Naive B cell (primary cell): Measurements from ENCODE around the gene CPNE9. TPM values are rescaled to one million over a fixed set of nuclear protein-coding genes. Genes with fewer than 3 reads are reported as not detected.

Experiments
- ATAC-seq, 2 donors: fragments of 150-1000 bp; cut with Tn5 transposase; 2 replicates each; pipeline ENCODE4 v1.10.0; 2021; ENCODE audit warnings: low read depth in 2 of 2, mild to moderate bottlenecking in 2 of 2, moderate library complexity in 2 of 2
- DNase-seq: peaks from one replicate; pipeline ENCODE4 v3.0.0; 2022
- H3K27ac Mint-ChIP-seq, 6 donors: one replicate each; pipeline ENCODE4 v1.8.0; 2020 to 2022; ENCODE audit warnings: mild to moderate bottlenecking in 6 of 6, mixed read lengths in 6 of 6, moderate library complexity in 5 of 6, inconsistent platforms in 2 of 6
- H3K27me3 Mint-ChIP-seq, 3 donors: one replicate each; pipeline ENCODE4 v1.8.0; 2021 to 2022; ENCODE audit warnings: mixed read lengths in 3 of 3, mild to moderate bottlenecking in 1 of 3
- H3K36me3 Mint-ChIP-seq, 2 donors: one replicate each; pipeline ENCODE4 v1.8.0; 2020 to 2022; ENCODE audit warnings: mixed read lengths in 2 of 2, inconsistent platforms in 1 of 2, mild to moderate bottlenecking in 1 of 2
- H3K4me1 Mint-ChIP-seq, 3 donors: one replicate each; pipeline ENCODE4 v1.8.0; 2020 to 2022; ENCODE audit warnings: mixed read lengths in 3 of 3, inconsistent platforms in 1 of 3, mild to moderate bottlenecking in 1 of 3, moderate library complexity in 1 of 3
- H3K4me3 Mint-ChIP-seq, 8 donors: one replicate each; pipeline ENCODE4 v1.8.0; 2020 to 2022; ENCODE audit warnings: mild to moderate bottlenecking in 8 of 8, mixed read lengths in 8 of 8, moderate library complexity in 8 of 8, inconsistent platforms in 2 of 8
- H3K9me3 Mint-ChIP-seq, 7 donors: one replicate each; pipeline ENCODE4 v1.8.0; 2020 to 2022; ENCODE audit warnings: mixed read lengths in 7 of 7, mild to moderate bottlenecking in 5 of 7, inconsistent platforms in 2 of 7, moderate library complexity in 1 of 7
- polyA plus RNA-seq, 6 donors: library from polyadenylated mRNA; unstranded; fragments of 300-500 nt; fragmentation: Illumina TruSeq; gene quantifications; one replicate each; pipeline ENCODE4 v1.2.3, GENCODE V29; 2021; ENCODE audit warnings: low read depth in 6 of 6

Gene CPNE9
- polyA plus RNA-seq: not detected

DNA sequence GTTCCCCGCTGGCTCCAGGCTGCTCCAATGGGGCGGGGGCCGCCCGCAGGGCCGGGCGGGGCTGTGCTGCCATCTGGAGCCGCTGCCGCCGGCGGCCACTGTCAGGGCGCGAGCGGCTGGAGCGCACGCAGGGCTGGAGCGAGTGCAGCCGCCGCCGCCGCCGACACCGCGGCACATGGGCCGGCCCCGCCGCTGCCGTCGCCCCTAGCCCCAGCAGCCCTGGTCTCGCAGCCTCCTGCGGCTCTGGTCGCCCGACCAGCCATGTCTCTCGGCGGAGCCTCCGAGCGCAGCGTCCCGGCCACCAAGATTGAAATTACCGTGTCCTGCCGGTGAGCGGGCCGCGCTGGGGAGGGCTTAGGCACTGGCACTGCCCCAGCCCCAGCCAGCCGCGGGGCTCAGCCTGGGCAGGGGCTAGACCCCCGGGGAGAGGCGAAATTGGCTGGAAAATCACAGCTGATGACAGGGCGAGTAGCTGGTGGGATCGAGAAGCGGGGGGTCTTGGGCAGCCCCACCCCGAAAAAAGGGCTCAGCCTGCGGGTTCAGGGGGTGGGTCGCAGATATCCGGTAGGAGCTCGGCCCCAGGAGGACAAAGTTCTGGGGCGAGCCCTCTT lies at the start of gene CPNE9:
Gene CPNE9 (plus strand): TSS at position 98 of the 611 bp plus-strand sequence. CDS start 164 bp downstream, at position 262.
- Mint-ChIP-seq H3K9me3 (peaks cover 0 to 6% (median 0%) of the 10 kb centered on the region in 7 donors), H3K4me1 (peaks cover 17 to 27% (median 20%) of the 10 kb centered on the region in 3 donors), H3K27ac (peak within 1 kb of the TSS in 1 of 6 donors; percentile 81), H3K27me3 (peaks cover 8 to 34% (median 23%) of the 10 kb centered on the region in 3 donors), H3K4me3 (peak within 1 kb of the TSS in 7 of 8 donors; percentile 43 to 86 (median 66)), H3K36me3 (peaks cover 21 to 38% of the 10 kb centered on the region in 2 donors)
- ATAC-seq: peak; percentile 39 to 51
- no peak for DNase-seq

DNA sequence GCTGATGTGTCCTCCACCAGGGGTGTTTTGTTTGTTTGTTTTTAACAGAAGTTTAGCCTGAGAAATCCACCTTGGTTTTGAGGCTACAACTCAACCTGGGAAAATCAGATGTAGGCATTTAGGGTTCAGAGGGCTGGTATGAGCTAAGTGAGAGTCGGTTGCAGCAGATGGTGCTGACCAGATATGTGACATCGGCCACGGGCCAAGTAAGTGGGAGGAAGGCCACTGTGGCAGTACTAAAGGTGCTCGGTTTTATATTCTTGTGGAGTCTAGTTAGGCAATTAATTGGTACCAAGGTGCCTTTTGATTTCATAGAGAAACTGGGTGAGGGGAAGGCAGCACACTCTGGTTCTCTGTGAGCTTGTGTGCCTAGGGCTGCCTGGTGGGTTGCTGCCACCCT lies 43.8 kb upstream of the CPNE9 start:
- Mint-ChIP-seq H3K4me3 (peak overlapping the region in 1 of 8 donors; percentile 29), H3K27me3 (no peaks in the 10 kb centered on the region), H3K27ac (no peak overlapping the region), H3K36me3 (peaks cover 19 to 34% of the 10 kb centered on the region in 2 donors), H3K9me3 (no peaks in the 10 kb centered on the region), H3K4me1 (peaks cover 22 to 44% (median 38%) of the 10 kb centered on the region in 3 donors)
- DNase-seq: no peak
- no peak for ATAC-seq

DNA sequence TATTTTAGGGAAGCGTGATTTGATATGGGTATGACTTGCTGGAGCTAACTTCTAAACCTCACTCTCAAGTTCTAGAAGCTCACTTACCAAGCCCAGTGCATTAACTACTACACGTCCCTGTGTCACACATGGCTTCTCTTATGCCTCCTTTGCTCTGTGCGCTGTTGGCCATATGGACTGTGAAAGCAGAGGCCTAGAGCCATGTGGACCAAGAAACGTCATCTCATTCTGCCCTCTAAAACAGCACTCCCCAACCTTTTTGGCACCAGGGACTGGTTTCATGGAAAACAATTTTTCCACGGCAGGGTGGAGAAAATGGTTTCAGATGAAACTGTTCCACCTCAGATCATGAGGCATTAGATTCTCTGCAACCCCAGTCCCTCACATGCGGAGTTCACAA lies 42.7 kb upstream of the CPNE9 start:
- H3K27ac Mint-ChIP-seq: no peak overlapping the region
- H3K4me1 Mint-ChIP-seq: peaks cover 22 to 38% (median 37%) of the 10 kb centered on the region in 3 donors

GRCh38 chr3:9664119-9664751 lies 39.4 kb upstream of the CPNE9 start:
- DNase-seq (no peak), ATAC-seq (no peak)
- H3K9me3 Mint-ChIP-seq: no peaks in the 10 kb centered on the region
- H3K4me1 Mint-ChIP-seq: peaks cover 12% of the 10 kb centered on the region in 3 donors
- peaks cover 31 to 49% of the 10 kb centered on the region in 2 donors for H3K36me3 Mint-ChIP-seq
- H3K4me3 Mint-ChIP-seq: no peak overlapping the region
- H3K27ac Mint-ChIP-seq: peak overlapping the region in 1 of 6 donors; percentile 40
- no peaks in the 10 kb centered on the region for H3K27me3 Mint-ChIP-seq

More for the DNA sequence above, 42.7 kb upstream of the CPNE9 start:
- Mint-ChIP-seq H3K9me3 (no peaks in the 10 kb centered on the region), H3K4me3 (no peak overlapping the region), H3K36me3 (peaks cover 19 to 35% of the 10 kb centered on the region in 2 donors), H3K27me3 (no peaks in the 10 kb centered on the region)
- no peak for ATAC-seq
- no peak for DNase-seq

DNA sequence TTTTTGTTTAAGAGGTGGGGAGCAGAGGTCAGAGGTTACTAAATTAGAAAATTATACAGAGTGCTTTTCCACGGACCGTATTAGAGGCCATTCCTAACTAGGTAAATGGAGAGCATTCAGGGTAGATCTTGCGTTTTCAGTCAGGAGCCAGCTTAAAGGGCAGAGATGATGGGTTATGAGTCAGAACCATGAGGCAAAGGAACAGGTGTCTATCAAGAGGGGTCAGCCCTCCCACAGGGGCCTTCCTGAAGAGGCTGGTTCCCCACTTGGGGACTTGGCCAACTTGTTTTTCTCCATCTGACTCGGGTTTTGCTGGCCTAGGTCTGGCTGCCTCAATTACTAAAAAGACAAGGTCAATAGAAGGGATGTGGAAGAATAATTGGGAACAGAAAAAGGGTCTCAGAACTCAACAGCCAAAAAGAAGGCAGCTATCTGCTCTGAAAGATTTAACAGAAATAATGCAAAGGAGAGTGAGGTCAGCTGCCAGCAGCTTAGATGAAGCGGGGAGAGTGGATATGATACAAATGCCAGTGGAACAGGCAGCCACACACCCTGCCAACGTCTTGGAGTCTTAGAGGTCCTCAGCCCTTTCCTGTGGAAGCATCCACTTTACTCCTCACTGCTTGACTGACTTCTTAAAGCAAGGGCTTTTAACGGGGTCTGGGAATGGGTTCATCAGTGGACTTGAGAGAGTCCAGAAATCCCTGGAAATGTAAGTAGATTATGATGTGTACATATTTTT lies 36.8 kb upstream of the CPNE9 start:
- Mint-ChIP-seq H3K27ac (peak overlapping the region in 1 of 6 donors; percentile 63), H3K4me3 (no peak overlapping the region), H3K36me3 (peaks cover 40 to 62% of the 10 kb centered on the region in 2 donors), H3K27me3 (no peaks in the 10 kb centered on the region), H3K4me1 (peaks cover 2 to 12% (median 9%) of the 10 kb centered on the region in 3 donors), H3K9me3 (no peaks in the 10 kb centered on the region)
- ATAC-seq: no peak
- no peak for DNase-seq

DNA sequence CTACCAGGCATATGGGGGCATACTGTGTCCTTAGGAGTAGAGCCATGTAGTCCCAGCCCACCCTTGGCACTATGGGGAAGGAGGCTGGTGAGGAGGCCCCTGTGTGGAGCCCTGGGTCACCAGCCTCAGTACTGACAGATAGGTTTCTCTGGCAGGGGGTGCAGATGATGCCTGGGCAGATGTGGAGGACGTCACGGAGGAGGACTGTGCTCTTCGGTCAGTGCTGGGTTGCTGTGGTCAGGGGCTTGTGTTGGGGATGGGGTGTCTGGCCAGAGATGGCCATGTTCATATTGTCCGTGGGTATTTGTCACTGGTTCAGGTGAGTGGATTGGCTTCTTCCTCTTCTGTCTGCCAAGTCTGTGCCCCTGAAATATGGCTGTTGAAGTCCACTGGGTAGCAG lies 34.4 kb upstream of the CPNE9 start:
- peak overlapping the region in 3 of 6 donors; percentile 53 to 94 (median 79) for H3K27ac Mint-ChIP-seq
- H3K4me3 Mint-ChIP-seq: no peak overlapping the region
- H3K27me3 Mint-ChIP-seq: no peaks in the 10 kb centered on the region
- no peaks in the 10 kb centered on the region for H3K9me3 Mint-ChIP-seq
- ATAC-seq (no peak), DNase-seq (no peak)
- peaks cover 46 to 55% of the 10 kb centered on the region in 2 donors for H3K36me3 Mint-ChIP-seq
- peaks cover 1 to 9% (median 7%) of the 10 kb centered on the region in 3 donors for H3K4me1 Mint-ChIP-seq

GRCh38 chr3:9669720-9670432 lies 33.8 kb upstream of the CPNE9 start:
- Mint-ChIP-seq H3K27ac (peak overlapping the region in 2 of 6 donors; percentile 62 to 94), H3K36me3 (peaks cover 42 to 49% of the 10 kb centered on the region in 2 donors), H3K4me1 (peaks cover 1 to 9% (median 7%) of the 10 kb centered on the region in 3 donors)

GRCh38 chr3:9673082-9673481 lies 30.6 kb upstream of the CPNE9 start:
- no peaks in the 10 kb centered on the region for H3K27me3 Mint-ChIP-seq
- no peak overlapping the region for H3K4me3 Mint-ChIP-seq
- no peak for DNase-seq
- H3K4me1 Mint-ChIP-seq: peaks cover 0 to 4% (median 0%) of the 10 kb centered on the region in 3 donors
- no peaks in the 10 kb centered on the region for H3K9me3 Mint-ChIP-seq
- H3K27ac Mint-ChIP-seq: no peak overlapping the region
- ATAC-seq: no peak
- peaks cover 49 to 50% of the 10 kb centered on the region in 2 donors for H3K36me3 Mint-ChIP-seq

More at GRCh38 chr3:9669720-9670432, 33.8 kb upstream of the CPNE9 start:
- ATAC-seq (no peak), DNase-seq (no peak)
- no peaks in the 10 kb centered on the region for H3K9me3 Mint-ChIP-seq
- H3K4me3 Mint-ChIP-seq: no peak overlapping the region
- no peaks in the 10 kb centered on the region for H3K27me3 Mint-ChIP-seq

GRCh38 chr3:9673752-9674151 lies 29.9 kb upstream of the CPNE9 start:
- Mint-ChIP-seq H3K4me1 (peaks cover 0 to 9% (median 0%) of the 10 kb centered on the region in 3 donors), H3K27ac (no peak overlapping the region), H3K36me3 (peaks cover 50 to 53% of the 10 kb centered on the region in 2 donors), H3K27me3 (no peaks in the 10 kb centered on the region), H3K9me3 (no peaks in the 10 kb centered on the region), H3K4me3 (no peak overlapping the region)
- no peak for DNase-seq
- no peak for ATAC-seq

DNA sequence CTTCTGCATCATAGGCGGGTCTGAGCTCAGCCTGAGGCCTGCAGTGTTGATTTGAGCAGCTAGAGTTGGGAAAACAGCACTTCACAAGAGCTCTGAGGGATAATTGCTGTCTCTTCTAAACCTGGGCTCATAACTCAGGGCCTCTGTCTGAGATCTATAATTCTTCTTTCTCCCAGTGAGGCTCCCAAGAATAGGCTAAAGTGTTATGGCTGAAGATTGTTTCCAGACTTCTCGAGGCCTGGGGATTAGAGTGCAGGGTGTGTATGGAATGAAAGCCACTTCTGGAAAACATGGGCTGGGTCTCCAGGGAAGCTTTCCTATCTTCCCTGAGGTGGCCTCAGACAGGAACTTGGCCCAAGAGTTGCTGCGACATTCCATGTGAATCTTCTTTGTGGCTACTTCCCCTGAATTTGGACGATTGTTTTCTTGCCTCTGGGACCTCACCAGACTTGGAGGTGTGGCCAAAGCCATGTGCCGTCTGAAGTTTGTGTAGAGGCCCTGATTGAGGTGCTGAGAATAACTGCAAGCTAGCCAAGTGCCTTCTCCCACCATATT lies 27.8 kb upstream of the CPNE9 start:
- ATAC-seq (no peak), DNase-seq (no peak)
- Mint-ChIP-seq H3K4me1 (peaks cover 0 to 6% (median 6%) of the 10 kb centered on the region in 3 donors), H3K36me3 (peaks cover 48 to 60% of the 10 kb centered on the region in 2 donors), H3K27ac (no peak overlapping the region), H3K27me3 (no peaks in the 10 kb centered on the region), H3K9me3 (no peaks in the 10 kb centered on the region), H3K4me3 (peak overlapping the region in 1 of 8 donors; percentile 29)

- ATAC-seq: no peak
- Mint-ChIP-seq H3K27me3 (no peaks in the 10 kb centered on the region), H3K27ac (peak overlapping the region in 2 of 6 donors; percentile 20 to 23), H3K36me3 (peaks cover 55 to 65% of the 10 kb centered on the region in 2 donors), H3K4me3 (no peak overlapping the region), H3K4me1 (peaks cover 0 to 11% (median 6%) of the 10 kb centered on the region in 3 donors), H3K9me3 (no peaks in the 10 kb centered on the region)
- no peak for DNase-seq
These were observed 26.8 kb upstream of the CPNE9 start for GRCh38 chr3:9676785-9677184.

DNA sequence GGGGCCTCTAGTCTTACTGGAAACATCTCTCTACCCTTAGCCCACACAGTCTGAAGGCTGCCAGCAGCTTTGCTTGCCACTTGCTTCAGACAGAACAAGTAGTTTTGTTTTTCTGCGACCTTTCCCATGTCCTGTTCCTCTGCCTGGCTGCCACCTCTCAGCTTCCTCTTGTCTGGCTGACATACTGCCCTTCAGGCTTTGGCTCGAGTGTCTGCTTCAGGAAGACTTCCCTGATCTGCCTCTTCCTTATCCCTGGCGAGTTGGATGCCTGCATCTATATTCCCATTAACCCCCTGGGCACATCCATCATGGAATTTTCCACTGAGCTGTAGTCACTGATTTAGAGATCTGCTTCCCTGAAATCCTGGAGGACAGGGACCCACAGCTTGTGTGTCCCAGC lies 25.1 kb upstream of the CPNE9 start:
- Mint-ChIP-seq H3K4me3 (peak overlapping the region in 2 of 8 donors; percentile 10 to 48), H3K27ac (peak overlapping the region in 1 of 6 donors; percentile 15), H3K36me3 (peaks cover 46 to 64% of the 10 kb centered on the region in 2 donors), H3K9me3 (no peaks in the 10 kb centered on the region), H3K4me1 (peaks cover 0 to 11% (median 6%) of the 10 kb centered on the region in 3 donors), H3K27me3 (no peaks in the 10 kb centered on the region)
- no peak for DNase-seq
- ATAC-seq: no peak
